IMR-90 (cell line): Measurements from ENCODE around the gene CUTA. TPM values are rescaled to one million over a fixed set of nuclear protein-coding genes. Genes with fewer than 3 reads are reported as not detected.

Experiments
- CTCF ChIP-seq: conservative IDR thresholded peaks from 2 replicates; pipeline ENCODE4 v1.5.1; 2012; ENCODE audit warnings: mild to moderate bottlenecking, low read depth, low read length, improper control_type of control experiment
- FOS ChIP-seq: fragments of 150-350 bp; IDR thresholded peaks from 2 replicates; pipeline ENCODE4 v1.6.1; 2016; ENCODE audit warnings: low read depth, low read length
- MAFK ChIP-seq: IDR thresholded peaks from 2 replicates; pipeline ENCODE4 v1.6.1; 2012; ENCODE audit warnings: low read depth, low read length, improper control_type of control experiment
- POLR2A ChIP-seq: IDR thresholded peaks from 2 replicates; pipeline ENCODE4 v1.6.1; 2012; ENCODE audit warnings: mild to moderate bottlenecking, low read depth, low read length
- RCOR1 ChIP-seq: IDR thresholded peaks from 2 replicates; pipeline ENCODE4 v1.6.1; 2012; ENCODE audit warnings: mild to moderate bottlenecking, low read length, improper control_type of control experiment; ENCODE audit not compliant: insufficient replicate concordance
- polyA plus RNA-seq, 3 experiments: library from polyadenylated mRNA; depleted of rRNA; stranded (reverse); fragments of >200 nt; gene quantifications; 2 replicates each; pipeline ENCODE4 v1.2.3, GENCODE V29; 2012; ENCODE audit warnings: low replicate concordance in 1 of 3
- total RNA-seq: library from RNA; depleted of rRNA; stranded (reverse); fragments of >200 nt; gene quantifications from 2 replicates; pipeline ENCODE4 v1.2.3, GENCODE V29; 2012

CUTA gene
- total and polyA plus RNA-seq, 2 of the 4 experiments (the other 2 are of a cell fraction), result 136 to 427 TPM

- no peak for TF ChIP-seq CTCF
- TF ChIP-seq MAFK, result no peak
- TF ChIP-seq RCOR1, result no peak
- TF ChIP-seq POLR2A, result no peak
- no peak for TF ChIP-seq FOS
Measured at GRCh38 chr6:33411632-33412005, 6.3 kb downstream of the CUTA start (continued).
